CD14-positive monocyte (primary cell): ENCODE data around the gene ADM2. TPM values are rescaled to one million over a fixed set of nuclear protein-coding genes. Genes with fewer than 3 reads are reported as not detected.
"Not testable (repeated sequence)": the region's sequence is repeated elsewhere in the genome, so short reads cannot be mapped to it uniquely, and the experiment has no call there.

Experiments
- DNase-seq, 3 donors: peaks; one replicate each; pipeline ENCODE4 v3.0.0-alpha.2; 2011 to 2022
- H2AFZ ChIP-seq: 2 replicates; pipeline ENCODE4 v1.6.0; 2012; ENCODE audit warnings: mild to moderate bottlenecking, low read depth, low read length, inconsistent platforms; ENCODE audit not compliant: insufficient read depth, poor library complexity, severe bottlenecking
- H3K27ac ChIP-seq, 2 donors: 1 replicate in 1 of 2; 2 replicates in 1 of 2; pipeline ENCODE4 v1.5.1; 2012 to 2013; ENCODE audit warnings: low read length in 2 of 2, control low read depth in 1 of 2, inconsistent platforms in 1 of 2, low read depth in 1 of 2, mild to moderate bottlenecking in 1 of 2
- H3K27me3 ChIP-seq, 2 donors: one replicate each; pipeline versions ENCODE4 v1.6.0 to v1.6.1; 2011 to 2013; ENCODE audit warnings: low read length in 2 of 2; ENCODE audit not compliant: control insufficient read depth in 2 of 2, insufficient read depth in 2 of 2
- H3K36me3 ChIP-seq, 2 donors: replicated peaks in 1 of 2; 1 replicate in 1 of 2; 2 replicates in 1 of 2; pipeline versions ENCODE4 v1.5.1 to v1.6.1; 2012 to 2013; ENCODE audit warnings: low read length in 2 of 2, control low read depth in 1 of 2, inconsistent platforms in 1 of 2, mild to moderate bottlenecking in 1 of 2; ENCODE audit not compliant: insufficient read depth in 2 of 2, control insufficient read depth in 1 of 2
- H3K4me1 ChIP-seq, 2 donors: 1 replicate in 1 of 2; 2 replicates in 1 of 2; pipeline versions ENCODE4 v1.5.1 to v1.6.1; 2012 to 2013; ENCODE audit warnings: low read length in 2 of 2, control low read depth in 1 of 2, inconsistent platforms in 1 of 2, mild to moderate bottlenecking in 1 of 2, moderate library complexity in 1 of 2; ENCODE audit not compliant: insufficient read depth in 2 of 2, control insufficient read depth in 1 of 2
- H3K4me2 ChIP-seq: replicated peaks from 2 replicates; pipeline ENCODE3; 2012; ENCODE audit warnings: low read length, moderate library complexity, mild to moderate bottlenecking; ENCODE audit not compliant: poor library complexity, severe bottlenecking; ENCODE audit errors: extremely low read depth
- H3K4me3 ChIP-seq, 3 experiments: fragments of 200-600 bp in 1 of 3; sonication (generic) in 1 of 3; replicated peaks in 1 of 3; 1 replicate in 2 of 3; 2 replicates in 1 of 3; pipeline ENCODE4 v1.5.1; 2011 to 2013; ENCODE audit warnings: low read length in 3 of 3, mild to moderate bottlenecking in 3 of 3, control low read depth in 2 of 3, low read depth in 2 of 3, inconsistent platforms in 1 of 3, moderate library complexity in 1 of 3
- H3K79me2 ChIP-seq: 2 replicates; pipeline ENCODE4 v1.6.0; 2012; ENCODE audit warnings: mild to moderate bottlenecking, control low read depth, inconsistent platforms, low read length, moderate library complexity; ENCODE audit not compliant: insufficient read depth
- H3K9ac ChIP-seq: 2 replicates; pipeline ENCODE4 v1.6.0; 2017; ENCODE audit warnings: low read length, mild to moderate bottlenecking; ENCODE audit not compliant: insufficient read depth, poor library complexity, severe bottlenecking
- H3K9me3 ChIP-seq, 2 donors: replicated peaks in 1 of 2; 1 replicate in 1 of 2; 2 replicates in 1 of 2; pipeline versions ENCODE4 v1.5.1 to v1.6.1; 2012 to 2013; ENCODE audit warnings: low read length in 2 of 2, control low read depth in 1 of 2; ENCODE audit not compliant: control insufficient read depth in 1 of 2, insufficient read depth in 1 of 2
- H4K20me1 ChIP-seq: 2 replicates; pipeline ENCODE4 v1.6.0; 2012; ENCODE audit warnings: mild to moderate bottlenecking, low read length, control low read depth, moderate library complexity; ENCODE audit not compliant: insufficient read depth
- H3K27ac Mint-ChIP-seq, 7 donors: one replicate each; pipeline ENCODE4 v1.8.0; 2020; ENCODE audit warnings: mild to moderate bottlenecking in 7 of 7, mixed read lengths in 7 of 7, moderate library complexity in 6 of 7, inconsistent platforms in 2 of 7
- H3K27me3 Mint-ChIP-seq, 3 donors: one replicate each; pipeline ENCODE4 v1.8.0; 2021 to 2022; ENCODE audit warnings: low read depth in 3 of 3, mild to moderate bottlenecking in 3 of 3, mixed read lengths in 3 of 3, moderate library complexity in 3 of 3, inconsistent platforms in 1 of 3
- H3K36me3 Mint-ChIP-seq, 2 donors: one replicate each; pipeline ENCODE4 v1.8.0; 2020; ENCODE audit warnings: mixed read lengths in 2 of 2, inconsistent platforms in 1 of 2, mild to moderate bottlenecking in 1 of 2
- H3K4me1 Mint-ChIP-seq: one replicate; pipeline ENCODE4 v1.8.0; 2020; ENCODE audit warnings: mild to moderate bottlenecking, mixed read lengths
- H3K4me3 Mint-ChIP-seq, 2 donors: one replicate each; pipeline ENCODE4 v1.8.0; 2020; ENCODE audit warnings: mild to moderate bottlenecking in 2 of 2, mixed read lengths in 2 of 2, moderate library complexity in 1 of 2
- H3K9me3 Mint-ChIP-seq, 7 donors: one replicate each; pipeline ENCODE4 v1.8.0; 2020 to 2022; ENCODE audit warnings: mixed read lengths in 7 of 7, mild to moderate bottlenecking in 6 of 7, moderate library complexity in 6 of 7, inconsistent platforms in 2 of 7
- WGBS: methylation state at CpG from one replicate; pipeline ENCODE4 v1.1.5; 2013; ENCODE audit warnings: missing lambda C conversion rate; ENCODE audit not compliant: insufficient coverage; 5-methylcytosine and 5-hydroxymethylcytosine counted together
- intact Hi-C, 2 donors: fragments of 100-400 bp; cut with micrococcal nuclease; formaldehyde crosslinking; loops; one replicate each; pipeline versions ENCODE4 v1.15.0 to v1.15.1; 2023
- polyA plus RNA-seq, 3 donors: library from polyadenylated mRNA; depleted of rRNA in 1 of 3; unstranded in 2 of 3; stranded (reverse) in 1 of 3; fragments of 300-500 nt in 2 of 3; fragments of >200 nt in 1 of 3; fragmentation: Illumina TruSeq in 2 of 3; gene quantifications; 1 replicate in 2 of 3; 2 replicates in 1 of 3; pipeline ENCODE4 v1.2.3, GENCODE V29; 2012 to 2021
- TF ChIP-seq, protein P1 (sequence below): fragments of 200-600 bp; IDR thresholded peaks from one replicate; pipeline ENCODE4 v1.8.0; 2022; ENCODE audit warnings: antibody characterized with exemption, mild to moderate bottlenecking

Gene ADM2
- polyA plus RNA-seq, 3 donors: 0.05 TPM; not detected in 2

GRCh38 chr22:50518606-50519005 is 37.3 kb downstream of the ADM2 start:
- H3K27me3 ChIP-seq: no peaks in the 10 kb centered on the region
- H3K27ac Mint-ChIP-seq: peak overlapping the region in 2 of 7 donors; percentile 26 to 47
- peaks cover 0 to 1% of the 10 kb centered on the region in 2 donors for H3K4me1 ChIP-seq
- intact Hi-C loops: no loop called here
- H3K27me3 Mint-ChIP-seq: peaks cover 0 to 2% (median 0%) of the 10 kb centered on the region in 3 donors
- H3K4me3 Mint-ChIP-seq: no peak overlapping the region
- H3K79me2 ChIP-seq: peaks cover 36% of the 10 kb centered on the region
- TF ChIP-seq, protein P1, sequence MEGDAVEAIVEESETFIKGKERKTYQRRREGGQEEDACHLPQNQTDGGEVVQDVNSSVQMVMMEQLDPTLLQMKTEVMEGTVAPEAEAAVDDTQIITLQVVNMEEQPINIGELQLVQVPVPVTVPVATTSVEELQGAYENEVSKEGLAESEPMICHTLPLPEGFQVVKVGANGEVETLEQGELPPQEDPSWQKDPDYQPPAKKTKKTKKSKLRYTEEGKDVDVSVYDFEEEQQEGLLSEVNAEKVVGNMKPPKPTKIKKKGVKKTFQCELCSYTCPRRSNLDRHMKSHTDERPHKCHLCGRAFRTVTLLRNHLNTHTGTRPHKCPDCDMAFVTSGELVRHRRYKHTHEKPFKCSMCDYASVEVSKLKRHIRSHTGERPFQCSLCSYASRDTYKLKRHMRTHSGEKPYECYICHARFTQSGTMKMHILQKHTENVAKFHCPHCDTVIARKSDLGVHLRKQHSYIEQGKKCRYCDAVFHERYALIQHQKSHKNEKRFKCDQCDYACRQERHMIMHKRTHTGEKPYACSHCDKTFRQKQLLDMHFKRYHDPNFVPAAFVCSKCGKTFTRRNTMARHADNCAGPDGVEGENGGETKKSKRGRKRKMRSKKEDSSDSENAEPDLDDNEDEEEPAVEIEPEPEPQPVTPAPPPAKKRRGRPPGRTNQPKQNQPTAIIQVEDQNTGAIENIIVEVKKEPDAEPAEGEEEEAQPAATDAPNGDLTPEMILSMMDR: no peak
- no peaks in the 10 kb centered on the region for H3K4me1 Mint-ChIP-seq
- H3K9ac ChIP-seq: no peak overlapping the region
- 97% methylated on average over 7 of the region's 7 CpGs for WGBS
- H3K36me3 Mint-ChIP-seq: peaks cover 26 to 67% of the 10 kb centered on the region in 2 donors
- no peak overlapping the region for H3K27ac ChIP-seq
- DNase-seq: no peak
- peaks cover 50 to 76% of the 10 kb centered on the region in 2 donors for H3K36me3 ChIP-seq
- H3K4me3 ChIP-seq: no peak overlapping the region
- no peaks in the 10 kb centered on the region for H3K9me3 ChIP-seq
- no peak overlapping the region for H2AFZ ChIP-seq
- H4K20me1 ChIP-seq: peaks cover 31% of the 10 kb centered on the region
- H3K9me3 Mint-ChIP-seq: peaks cover 0 to 1% (median 0%) of the 10 kb centered on the region in 7 donors
- H3K4me2 ChIP-seq: no peak overlapping the region

DNA sequence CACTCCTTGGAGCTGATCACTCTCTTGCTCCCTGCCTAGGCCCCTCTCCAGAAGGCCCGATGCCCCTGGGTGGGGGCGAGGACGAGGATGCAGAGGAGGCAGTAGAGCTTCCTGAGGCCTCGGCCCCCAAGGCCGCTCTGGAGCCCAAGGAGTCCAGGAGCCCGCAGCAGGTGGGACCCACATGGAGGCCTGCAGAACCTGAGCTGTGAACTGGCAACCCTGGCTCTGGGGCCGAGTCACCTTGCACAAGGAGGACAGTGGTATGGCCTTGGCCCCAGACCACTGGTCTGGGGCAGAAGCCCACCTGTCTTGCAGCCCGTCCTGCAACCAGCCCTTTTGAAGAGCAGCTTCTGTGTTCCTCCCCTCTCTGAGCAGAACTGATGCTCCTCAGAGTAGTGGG is 37.8 kb downstream of the ADM2 start:
- H3K27ac ChIP-seq: no peak overlapping the region
- Mint-ChIP-seq H3K4me1 (no peaks in the 10 kb centered on the region), H3K4me3 (no peak overlapping the region), H3K9me3 (peaks cover 0 to 1% (median 0%) of the 10 kb centered on the region in 7 donors), H3K27me3 (peaks cover 0 to 2% (median 0%) of the 10 kb centered on the region in 3 donors), H3K27ac (no peak overlapping the region), H3K36me3 (peaks cover 28 to 69% of the 10 kb centered on the region in 2 donors)
- peaks cover 56 to 81% of the 10 kb centered on the region in 2 donors for H3K36me3 ChIP-seq
- intact Hi-C loops: no loop called here
- H2AFZ ChIP-seq: no peak overlapping the region
- peaks cover 36% of the 10 kb centered on the region for H3K79me2 ChIP-seq
- no peak overlapping the region for H3K9ac ChIP-seq
- TF ChIP-seq, protein P1: no peak
- 100% methylated on average over 8 of the region's 8 CpGs for WGBS
- no peaks in the 10 kb centered on the region for H3K9me3 ChIP-seq
- no peaks in the 10 kb centered on the region for H3K27me3 ChIP-seq
- H3K4me3 ChIP-seq: no peak overlapping the region
- no peak overlapping the region for H3K4me2 ChIP-seq
- H3K4me1 ChIP-seq: peaks cover 3 to 7% of the 10 kb centered on the region in 2 donors
- DNase-seq: no peak
- peaks cover 37% of the 10 kb centered on the region for H4K20me1 ChIP-seq

GRCh38 chr22:50520184-50520583 is 38.8 kb downstream of the ADM2 start:
- Histone ChIP-seq H3K79me2 (peaks cover 36% of the 10 kb centered on the region), H3K36me3 (peaks cover 60 to 83% of the 10 kb centered on the region in 2 donors), H3K4me1 (peaks cover 13 to 17% of the 10 kb centered on the region in 2 donors), H4K20me1 (peaks cover 42% of the 10 kb centered on the region)
- DNase-seq, intact Hi-C loops, H3K27ac Mint-ChIP-seq, H3K27me3 Mint-ChIP-seq, H2AFZ ChIP-seq, H3K4me1 Mint-ChIP-seq, H3K9me3 Mint-ChIP-seq, H3K9ac ChIP-seq, H3K27me3 ChIP-seq, H3K4me3 Mint-ChIP-seq, H3K4me3 ChIP-seq, H3K4me2 ChIP-seq, H3K27ac ChIP-seq, H3K9me3 ChIP-seq: not testable (repeated sequence)
- peaks cover 34 to 74% of the 10 kb centered on the region in 2 donors for H3K36me3 Mint-ChIP-seq
- WGBS: 96% methylated on average over 7 of the region's 8 CpGs
